GM18909 (cell line): Measurements from ENCODE around the gene AVP.
"Not testable (repeated sequence)": the region's sequence is repeated elsewhere in the genome, so short reads cannot be mapped to it uniquely, and the experiment has no call there.

Source experiments
- ATAC-seq: cut with Tn5 transposase; IDR thresholded peaks from one replicate; pipeline ENCODE4 v1.9.1; 2021; ENCODE audit warnings: mild to moderate bottlenecking; ENCODE audit not compliant: unreplicated experiment, poor library complexity

Gene AVP

GRCh38 chr20:3064119-3064518, 20.4 kb downstream of the AVP start:
- ATAC-seq: not testable (repeated sequence)

DNA sequence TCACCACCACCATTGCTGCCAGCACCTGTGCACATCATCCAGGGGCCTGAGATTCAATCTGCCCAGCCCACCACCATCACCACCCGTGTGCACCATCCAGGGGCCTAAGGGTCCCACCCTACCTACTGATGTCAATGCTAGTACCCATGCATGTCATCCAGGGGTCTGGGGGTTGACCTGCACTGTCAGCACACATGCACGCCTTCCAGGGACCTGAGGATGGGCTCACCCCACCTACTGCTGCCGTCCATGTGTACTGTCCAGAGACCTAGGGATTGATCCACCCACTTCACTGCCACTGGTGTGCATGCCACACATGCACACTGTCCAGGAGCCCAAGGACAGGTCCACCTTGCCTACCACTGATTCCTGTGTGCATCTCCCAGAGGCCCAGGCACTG, 25.0 kb downstream of the AVP start:
- ATAC-seq: no peak

DNA sequence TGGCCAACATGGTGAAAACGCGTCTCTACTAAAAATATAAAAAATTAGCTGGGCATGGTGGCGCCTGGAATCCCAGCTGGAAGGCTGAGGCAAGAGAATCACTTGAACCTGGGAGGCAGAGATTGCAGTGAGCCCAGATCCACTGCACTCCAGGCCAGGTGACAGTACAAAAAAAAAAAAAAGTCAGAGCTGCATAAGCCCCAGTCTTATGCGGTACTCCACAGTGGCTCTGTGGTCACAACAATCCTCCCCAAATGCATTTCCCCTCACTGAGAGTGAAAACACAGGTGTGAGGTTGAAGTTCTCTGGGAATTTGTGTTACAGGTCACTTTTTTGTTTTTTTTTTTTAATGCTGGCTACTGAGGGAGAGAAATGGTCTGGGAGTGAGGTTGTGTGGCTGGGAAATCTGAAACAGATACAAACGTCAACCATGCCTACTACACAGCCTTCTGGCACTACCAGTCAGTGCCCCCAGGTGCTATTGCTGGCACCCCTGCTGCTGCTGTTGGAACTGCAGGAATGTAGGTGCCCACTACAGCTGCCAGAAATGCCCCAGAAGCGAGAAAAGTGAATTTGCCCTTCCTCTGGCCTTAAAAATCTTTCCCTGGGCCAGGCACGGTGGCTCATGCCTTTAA, 33.0 kb downstream of the AVP start:
- no peak for ATAC-seq

- ATAC-seq: no peak
These were observed 36.8 kb downstream of the AVP start for GRCh38 chr20:3047486-3048419.

- ATAC-seq: no peak
These were observed 37.7 kb downstream of the AVP start for GRCh38 chr20:3046677-3047462.

GRCh38 chr20:3045816-3046676, 38.5 kb downstream of the AVP start, which contains the start of gene MRPS26:
TSS of gene MRPS26 (plus strand) at chr20:3046052. CDS start at chr20:3046069, 17 bp downstream.
- peak; percentile 86 for ATAC-seq

DNA sequence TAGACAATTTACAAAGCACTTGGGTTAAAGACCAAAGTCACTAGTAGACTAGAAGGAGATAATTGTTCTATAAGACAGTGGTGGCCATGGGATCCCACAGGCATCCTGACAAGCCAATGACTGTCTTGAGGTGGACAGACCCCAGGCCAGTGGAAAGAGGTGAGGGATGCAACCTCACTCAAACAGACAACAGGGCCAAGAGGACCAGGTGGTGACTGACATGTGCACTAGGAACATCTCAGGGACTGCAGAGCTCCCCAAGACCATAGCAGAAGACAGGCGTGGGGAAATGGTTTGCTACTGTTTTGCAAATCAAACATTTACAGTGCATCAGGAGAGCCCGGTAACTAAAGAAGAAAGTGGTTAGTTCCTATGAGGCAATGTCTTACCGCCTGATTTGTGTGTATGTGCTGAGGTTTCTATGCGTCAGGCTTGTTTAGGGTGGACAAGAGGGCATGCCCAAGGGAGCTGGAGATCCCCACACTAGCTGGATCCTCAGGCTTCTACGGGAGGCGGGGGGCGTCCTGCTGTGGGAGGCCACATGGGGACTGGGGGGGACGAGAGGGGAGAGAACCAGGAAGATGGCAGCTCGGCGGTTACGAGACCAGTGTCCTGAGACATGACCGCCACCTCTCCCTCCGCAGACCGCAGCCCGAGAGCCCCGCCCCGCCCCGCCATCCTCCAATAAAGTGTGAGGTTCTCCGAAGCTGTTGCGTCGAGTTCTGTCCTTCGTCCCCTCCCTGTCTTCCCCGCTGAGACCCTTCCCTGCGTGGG, 39.3 kb downstream of the AVP start:
- ATAC-seq: peak; percentile 51

- ATAC-seq: no peak
These were observed 40.1 kb downstream of the AVP start for GRCh38 chr20:3044336-3044965.

DNA sequence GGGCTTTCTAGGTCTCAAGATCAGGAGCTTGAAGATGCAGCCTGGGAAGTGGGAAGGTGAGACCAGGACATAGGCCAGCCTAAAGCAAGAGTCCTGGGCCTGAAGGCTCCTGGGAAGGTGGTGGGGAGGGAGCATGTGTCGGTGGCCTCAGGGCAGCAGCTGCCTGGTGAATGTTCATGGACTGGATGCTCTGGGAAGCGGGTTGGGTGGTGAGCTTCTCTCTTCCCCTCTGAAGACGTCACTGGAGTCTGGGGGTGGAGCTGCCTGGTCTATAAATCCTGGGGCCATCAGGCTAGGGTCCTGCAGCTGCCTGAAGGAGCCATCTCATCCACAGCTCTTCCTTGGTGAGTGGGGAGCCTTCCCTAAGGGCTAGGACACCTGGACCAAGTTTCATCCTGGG, 41.2 kb downstream of the AVP start, which contains the start of gene GNRH2:
Gene GNRH2, plus strand, starts transcription at position 301 of the 400 bp plus-strand sequence. CDS start 793 bp downstream, outside the sequence.
- no peak for ATAC-seq

- ATAC-seq: no peak
These were observed 41.9 kb downstream of the AVP start for GRCh38 chr20:3042625-3043024.

DNA sequence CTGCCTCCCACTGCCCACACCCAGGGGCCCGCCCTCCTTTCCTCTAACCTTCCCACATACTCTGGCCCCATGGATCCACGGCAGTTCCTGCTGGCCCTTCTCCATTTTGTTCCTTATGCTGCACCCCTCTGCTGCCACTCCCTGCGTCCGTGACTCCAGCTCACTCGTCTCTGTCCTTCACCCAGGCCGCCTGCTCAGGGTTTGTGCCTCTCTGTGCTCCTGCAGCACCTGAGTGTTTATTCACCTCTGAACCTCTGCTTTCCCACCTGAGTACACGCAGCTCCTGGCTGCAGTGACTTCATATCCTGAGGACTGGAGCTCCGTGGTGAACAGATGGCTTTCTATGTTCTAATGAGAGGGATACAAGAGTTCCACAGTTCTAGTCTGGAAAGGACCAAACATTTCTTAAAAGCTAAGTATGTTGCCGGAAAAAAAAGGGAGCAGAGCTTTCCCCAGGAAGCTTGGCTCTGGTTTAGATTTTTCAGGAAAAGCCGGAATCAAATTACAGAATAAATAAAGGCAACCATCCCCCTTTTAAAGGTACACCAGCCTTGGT, 42.6 kb downstream of the AVP start:
- ATAC-seq: no peak

GRCh38 chr20:3040086-3040485, 44.4 kb downstream of the AVP start:
- no peak for ATAC-seq

DNA sequence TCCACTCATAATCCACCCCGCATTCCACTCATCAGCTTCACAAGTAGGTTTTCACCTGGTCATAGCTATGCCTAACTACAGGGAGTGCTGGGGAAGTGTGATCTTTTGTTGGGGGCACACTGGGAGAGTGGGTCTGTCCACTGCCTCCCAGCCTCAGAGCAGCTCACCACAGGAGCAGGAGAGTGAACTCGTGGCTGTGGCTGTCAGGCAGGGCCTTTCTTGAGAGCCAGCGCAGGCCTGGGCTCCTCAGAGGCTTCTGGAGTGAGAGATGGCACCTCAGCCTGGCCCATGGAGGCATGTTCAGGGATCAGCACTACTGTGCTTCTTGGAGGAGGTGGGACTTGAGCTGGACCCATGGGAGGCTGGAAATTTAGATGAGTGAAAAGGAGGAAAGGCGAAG, 45.1 kb downstream of the AVP start:
- ATAC-seq: no peak

- ATAC-seq: no peak
These were observed 46.1 kb downstream of the AVP start for GRCh38 chr20:3038454-3038853.

- ATAC-seq: no peak
These were observed 46.9 kb downstream of the AVP start for GRCh38 chr20:3037654-3038053.

- no peak for ATAC-seq
These were observed 51.9 kb downstream of the AVP start for GRCh38 chr20:3032624-3033023.
